HG03066 (cell line): ENCODE results near the gene CDH4.

Source experiments
- ATAC-seq: cut with Tn5 transposase; IDR thresholded peaks from one replicate; pipeline ENCODE4 v1.9.1; 2021; ENCODE audit warnings: low read depth; ENCODE audit not compliant: unreplicated experiment

CDH4 gene

GRCh38 chr20:61299618-61300017 is 47.6 kb downstream of the CDH4 start:
- no peak for ATAC-seq

DNA sequence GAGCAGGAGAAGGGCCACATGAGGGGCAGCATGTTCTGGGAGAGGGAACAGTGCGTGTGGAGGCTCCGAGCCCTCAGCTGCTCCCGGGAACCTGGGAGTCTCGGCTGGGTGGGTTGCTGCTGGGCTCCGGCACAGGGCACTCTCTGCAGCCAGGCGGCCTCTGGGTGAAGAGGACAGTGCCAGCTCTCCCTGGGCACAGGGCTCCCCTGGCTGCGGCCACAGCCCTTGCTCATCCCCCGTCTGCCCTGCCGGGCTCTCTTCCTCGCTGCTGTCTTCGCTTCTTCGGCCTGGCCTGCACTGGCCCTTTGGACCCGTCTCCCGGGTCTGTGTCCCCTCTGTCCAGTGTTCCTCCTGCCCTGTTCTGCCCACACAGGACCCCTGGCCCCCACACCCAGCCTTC is 48.2 kb downstream of the CDH4 start:
- no peak for ATAC-seq

- no peak for ATAC-seq
Measured at GRCh38 chr20:61300709-61301108, 48.6 kb downstream of the CDH4 start.

- ATAC-seq, result no peak
Measured at GRCh38 chr20:61301711-61302525, 49.9 kb downstream of the CDH4 start.

DNA sequence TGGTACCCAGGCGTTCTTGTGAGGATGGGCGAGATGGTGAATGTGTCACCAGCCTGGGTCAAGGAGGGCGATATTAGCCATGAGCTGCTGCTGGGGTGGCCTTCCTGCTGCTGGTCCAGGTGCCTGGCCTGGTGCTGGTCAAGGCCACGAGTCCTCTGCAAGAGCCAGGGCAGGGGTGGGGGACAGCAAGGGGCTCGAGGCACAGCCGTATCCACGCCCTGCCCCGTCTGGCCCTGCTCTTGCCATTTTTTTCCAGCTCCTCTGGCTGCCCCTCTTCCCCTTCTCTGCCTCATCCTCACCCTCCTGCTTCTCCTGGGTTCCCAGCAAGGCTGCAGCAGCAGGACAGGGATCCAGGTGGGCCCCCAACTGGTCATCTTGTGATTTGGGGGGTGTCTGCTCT is 51.2 kb downstream of the CDH4 start:
- ATAC-seq, result no peak

DNA sequence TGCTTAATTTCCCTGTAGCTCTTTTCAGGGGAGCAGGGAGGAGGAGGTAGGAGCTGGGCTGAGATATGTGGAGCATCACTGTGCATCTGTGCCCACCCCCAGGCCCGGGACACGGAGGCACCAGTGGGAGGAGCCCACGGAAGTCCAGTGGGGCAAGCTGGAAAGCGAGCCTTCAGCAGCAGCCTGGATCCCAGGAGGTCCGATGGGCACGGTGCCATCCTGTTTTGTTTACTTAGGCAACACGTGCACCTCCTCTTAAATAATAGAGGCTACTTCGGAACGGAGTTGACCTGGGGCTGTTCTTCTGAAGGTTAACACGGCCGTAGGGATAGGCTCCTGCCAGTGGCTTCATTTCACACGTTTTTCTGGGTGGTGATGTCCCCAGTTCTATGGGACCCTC is 51.6 kb downstream of the CDH4 start:
- no peak for ATAC-seq

DNA sequence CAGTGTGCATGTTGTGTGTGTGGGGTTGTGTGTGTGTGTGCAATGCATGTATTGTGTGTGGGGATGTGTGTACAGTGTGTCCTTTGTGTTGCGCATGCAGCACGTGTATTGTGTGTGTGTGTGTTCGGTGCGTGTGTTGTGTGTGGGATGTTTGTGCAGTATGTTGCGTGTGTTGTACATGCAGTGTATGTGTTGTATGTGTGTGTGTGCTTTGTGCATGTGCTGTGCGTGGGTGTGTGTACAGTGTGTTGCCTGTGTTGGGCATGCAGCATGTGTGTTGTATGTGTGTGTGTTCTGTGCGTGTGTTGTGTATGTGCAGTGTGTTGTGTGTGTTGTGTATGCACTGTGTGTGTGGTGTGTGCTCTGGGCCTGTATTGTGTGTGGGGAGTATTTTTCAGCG is 52.7 kb downstream of the CDH4 start:
- no peak for ATAC-seq

DNA sequence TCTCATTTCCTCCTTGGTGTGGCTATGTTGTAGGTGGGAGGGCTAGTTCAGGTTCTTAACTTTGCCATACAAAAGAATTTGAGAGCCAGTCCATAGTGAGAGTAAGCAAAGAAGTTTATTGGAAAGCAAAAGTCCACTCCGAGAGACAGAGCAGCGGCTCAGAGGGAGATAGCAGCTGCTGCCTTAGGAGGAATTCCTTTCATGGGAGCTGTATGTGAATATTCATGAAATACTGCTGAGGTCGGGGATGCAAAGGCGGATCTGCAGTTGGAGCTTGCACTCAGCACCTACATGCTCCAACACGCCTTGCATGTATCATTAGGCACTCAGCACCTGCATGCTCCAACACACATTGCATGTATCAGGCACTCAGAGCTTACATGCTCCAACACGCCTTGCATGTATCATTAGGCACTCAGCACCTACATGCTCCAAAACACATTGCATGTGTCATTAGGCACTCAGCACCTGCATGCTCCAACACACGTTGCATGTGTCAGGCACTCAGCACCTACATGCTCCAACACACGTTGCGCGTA is 54.9 kb downstream of the CDH4 start:
- no peak for ATAC-seq

DNA sequence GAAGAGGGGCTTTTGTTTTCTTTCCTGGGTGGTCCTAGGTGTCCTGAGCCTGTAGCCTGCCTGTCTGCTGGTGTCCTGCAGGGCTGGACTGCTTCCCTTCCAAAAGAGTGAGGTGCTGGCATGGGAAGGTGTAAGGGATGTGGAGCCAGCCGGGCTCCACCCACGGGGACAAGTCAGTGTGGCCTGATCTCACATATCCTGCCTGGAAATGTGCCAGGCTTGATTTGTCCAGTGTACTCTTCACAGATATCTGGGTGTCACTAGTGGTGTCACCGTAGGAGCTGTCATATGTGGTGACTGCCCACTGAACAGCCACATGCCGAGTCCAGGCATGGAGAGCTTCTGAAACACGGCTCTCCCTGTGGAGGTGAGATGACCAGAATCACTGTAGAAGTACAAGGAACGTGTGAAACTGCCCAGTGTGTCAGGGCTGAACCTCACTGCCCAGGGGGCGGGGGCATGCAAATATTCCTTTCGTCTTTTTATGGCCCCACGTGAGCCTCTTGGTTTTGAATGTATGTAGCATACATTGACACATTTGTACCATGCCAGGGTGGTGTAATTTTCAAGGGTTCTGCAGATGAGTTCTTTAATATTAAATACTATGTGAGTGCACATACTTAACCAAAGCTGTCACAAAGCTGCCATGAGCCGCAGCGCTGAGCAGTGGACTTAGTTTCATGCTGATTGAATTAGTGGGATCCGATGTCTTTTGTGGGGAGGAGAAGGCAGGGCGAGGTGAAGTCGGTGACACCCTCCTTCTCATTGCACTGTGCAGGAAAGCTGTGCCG is 55.8 kb downstream of the CDH4 start:
- no peak for ATAC-seq

DNA sequence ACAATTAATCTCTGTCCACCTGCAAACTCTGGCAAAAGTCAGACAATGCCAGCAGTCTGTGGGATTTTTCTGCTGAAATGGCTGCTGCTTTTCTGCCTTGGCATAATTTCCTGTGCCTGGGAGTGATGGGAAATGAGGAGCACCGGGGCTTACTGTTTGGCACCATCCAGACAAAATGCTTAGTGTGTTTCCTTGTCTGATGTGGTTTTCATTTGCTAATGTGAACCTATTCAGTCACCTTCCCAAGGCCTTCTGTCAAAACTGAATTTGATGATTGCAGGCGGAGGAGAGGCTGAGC is 56.4 kb downstream of the CDH4 start:
- ATAC-seq, result no peak

DNA sequence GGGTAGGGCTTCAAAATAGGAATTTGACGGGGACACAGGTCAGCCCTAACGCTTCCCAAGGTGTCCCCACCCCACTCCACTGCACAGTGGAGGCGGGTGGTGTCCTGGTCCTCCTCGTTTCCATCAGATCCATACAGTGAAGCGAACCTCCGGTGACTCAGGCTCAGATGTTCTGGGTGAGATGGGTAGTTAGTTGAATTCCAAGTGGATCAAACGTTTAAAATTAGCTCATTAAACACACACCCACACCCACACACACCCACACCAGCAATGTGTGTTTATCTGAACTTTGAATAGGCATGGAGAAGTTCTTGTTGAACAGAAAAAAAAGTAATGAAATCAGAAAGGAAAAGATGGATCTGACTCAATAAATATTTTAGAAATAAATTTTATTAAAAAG is 58.9 kb downstream of the CDH4 start:
- ATAC-seq, result no peak

DNA sequence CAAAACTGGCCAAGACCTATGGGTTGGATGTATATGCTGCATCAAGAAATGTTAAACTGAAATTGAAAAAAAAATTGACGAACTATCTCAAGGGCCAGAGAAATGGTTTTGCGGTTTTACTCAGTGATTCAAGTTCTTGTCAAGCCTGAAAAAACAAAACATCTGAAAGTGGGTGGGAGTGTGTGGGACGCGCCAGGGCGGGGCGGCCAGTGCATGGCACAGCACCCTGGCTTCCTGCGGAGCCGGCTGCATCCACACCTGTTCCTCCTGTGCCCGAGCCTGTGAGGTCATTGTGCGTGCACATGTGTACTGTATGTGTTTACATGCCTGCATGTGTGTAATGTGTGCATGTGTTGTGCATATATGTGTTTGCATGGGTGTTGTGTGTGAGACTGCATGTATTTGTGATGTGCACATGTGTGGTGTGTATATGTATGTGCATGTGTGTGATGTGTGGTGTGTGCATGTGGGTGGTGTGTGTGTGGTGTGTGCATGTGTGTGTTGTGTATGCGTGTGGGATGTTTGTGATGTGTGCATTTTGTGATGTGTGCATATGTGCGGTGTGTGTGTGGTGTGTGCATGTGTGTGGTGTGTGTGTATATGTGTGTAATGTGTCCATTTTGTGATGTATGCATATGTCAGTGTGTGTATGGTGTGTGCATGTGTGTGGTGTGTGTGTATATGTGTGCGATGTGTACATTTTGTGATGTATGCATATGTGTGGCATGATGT is 59.8 kb downstream of the CDH4 start:
- no peak for ATAC-seq

DNA sequence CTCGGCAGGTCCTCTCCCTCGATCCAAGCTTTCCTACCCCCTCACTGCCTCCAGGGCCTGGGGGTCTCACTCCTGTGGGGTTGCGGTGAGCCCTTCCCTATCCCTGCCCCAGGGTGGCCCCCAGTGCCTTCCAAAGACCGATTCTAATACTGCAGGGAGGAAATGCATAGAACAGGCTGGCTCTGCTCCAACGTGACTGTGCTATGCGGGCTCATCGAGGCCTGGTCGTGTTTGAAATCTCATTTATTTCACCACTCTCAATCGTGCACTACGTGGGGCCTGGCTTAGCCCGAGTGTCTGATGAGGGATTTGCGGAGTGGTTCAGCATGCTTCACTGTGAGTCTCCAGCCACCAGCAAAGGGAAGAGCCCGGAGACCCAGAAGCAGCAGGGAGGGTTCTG is 60.9 kb downstream of the CDH4 start:
- no peak for ATAC-seq

- no peak for ATAC-seq
Measured at GRCh38 chr20:61313396-61313795, 61.3 kb downstream of the CDH4 start.

DNA sequence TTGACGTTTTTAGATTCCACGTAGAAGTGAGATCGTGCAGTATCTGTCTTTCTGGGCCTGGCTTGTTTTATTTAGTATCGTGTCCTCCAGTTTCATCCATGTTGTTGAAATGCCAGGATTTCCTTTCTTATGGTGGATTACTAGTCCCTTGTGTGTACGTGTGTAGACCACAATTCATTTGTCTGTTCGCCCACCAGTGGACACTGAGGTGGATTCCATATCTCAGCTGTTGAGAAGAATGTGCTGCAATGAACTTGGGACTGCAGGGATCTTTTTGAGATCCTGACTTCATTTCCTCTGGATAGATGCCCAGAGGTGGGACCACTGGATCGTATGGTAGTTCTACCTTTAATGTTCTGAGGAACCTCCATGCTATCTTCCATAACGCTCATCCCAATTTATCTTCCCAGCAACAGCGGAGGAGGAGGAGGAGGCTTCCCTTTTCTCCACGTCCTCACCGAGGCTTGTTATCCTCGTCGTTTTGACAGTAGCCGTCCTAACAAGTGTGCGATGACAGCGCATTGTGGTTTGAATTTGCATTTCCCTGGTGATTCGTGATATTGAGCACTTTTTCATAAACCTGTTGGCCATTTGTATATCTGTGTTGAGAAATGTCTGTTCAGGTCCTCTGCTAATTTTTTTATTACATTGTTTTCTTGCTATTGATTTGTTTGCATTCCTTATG is 62.4 kb downstream of the CDH4 start:
- ATAC-seq, result no peak

DNA sequence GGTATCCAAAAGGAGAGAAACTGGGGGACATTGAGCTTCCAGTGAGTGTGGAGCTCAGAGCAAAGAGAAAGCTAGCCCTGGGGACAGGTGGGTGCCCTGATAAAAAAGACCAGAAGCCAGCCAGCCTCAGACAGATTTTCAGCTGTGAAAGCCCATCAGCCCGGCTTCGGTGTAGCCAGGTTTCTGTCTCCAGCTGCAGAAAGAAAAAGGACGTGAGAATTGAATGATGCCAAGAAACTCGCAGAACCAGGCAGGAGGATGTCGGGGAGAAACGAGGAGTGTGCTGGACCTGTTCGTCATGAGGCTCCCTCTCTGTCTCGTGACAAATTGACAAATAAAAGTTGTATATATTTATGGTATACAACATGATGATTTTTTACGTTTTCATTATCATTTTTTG is 63.3 kb downstream of the CDH4 start:
- ATAC-seq, result no peak

- no peak for ATAC-seq
Measured at GRCh38 chr20:61316346-61316745, 64.3 kb downstream of the CDH4 start.

DNA sequence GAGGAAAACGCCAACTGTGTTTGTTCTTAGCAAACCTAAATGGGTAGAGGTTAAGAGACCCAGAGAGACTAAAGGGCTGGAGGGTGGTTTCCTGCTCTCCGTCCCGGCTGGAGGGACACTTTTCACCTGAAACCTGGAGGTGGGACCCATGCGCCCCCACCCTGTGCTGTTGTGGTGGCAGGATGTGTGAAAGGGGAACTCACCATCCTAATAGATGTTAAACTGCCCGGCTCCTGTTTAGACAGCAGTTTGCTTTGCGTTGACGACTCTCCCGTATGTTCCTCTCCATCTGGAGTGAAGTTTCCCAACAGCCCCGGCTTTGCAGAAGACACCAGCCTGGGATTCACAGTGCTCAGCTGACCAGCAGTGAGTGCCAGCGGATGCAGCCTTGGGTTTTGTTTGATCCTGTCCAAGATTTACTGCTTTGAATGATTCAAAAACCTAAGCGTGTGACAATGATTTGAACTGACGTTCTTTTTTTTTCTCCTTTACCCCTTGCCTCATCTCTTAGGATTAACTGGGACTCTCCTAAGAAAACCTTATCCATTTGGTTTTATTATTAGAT is 66.0 kb downstream of the CDH4 start:
- no peak for ATAC-seq

- no peak for ATAC-seq
Measured at GRCh38 chr20:61320691-61321425, 68.8 kb downstream of the CDH4 start.

GRCh38 chr20:61321481-61321880 is 69.4 kb downstream of the CDH4 start:
- ATAC-seq, result no peak
